HG03045 (cell line): ENCODE measurements around the gene EYA2.

Experiments
- ATAC-seq: cut with Tn5 transposase; IDR thresholded peaks from one replicate; pipeline ENCODE4 v1.9.1; 2021; ENCODE audit warnings: mild to moderate bottlenecking, moderate library complexity; ENCODE audit not compliant: unreplicated experiment

Gene EYA2

GRCh38 chr20:47058236-47058635, 163.6 kb downstream of the EYA2 start:
- no peak for ATAC-seq

DNA sequence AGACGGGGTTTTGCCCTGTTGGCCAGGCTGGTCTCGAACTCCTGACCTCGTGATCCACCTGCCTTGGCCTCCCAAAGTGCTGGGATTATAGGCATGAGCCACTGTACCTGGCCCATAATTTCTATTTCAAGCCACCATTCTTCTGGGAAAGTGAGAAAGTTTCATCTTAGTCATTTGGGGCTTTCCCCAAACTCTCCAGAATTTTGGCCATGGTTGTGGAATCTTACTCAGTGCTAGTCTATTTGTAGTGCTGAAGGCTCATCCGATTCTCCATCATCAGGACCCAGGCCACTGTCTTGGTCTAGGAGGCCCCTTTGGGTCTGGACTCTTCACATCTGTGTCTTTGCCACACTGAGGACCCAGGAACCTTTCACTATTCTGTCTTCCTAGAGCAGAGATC, 164.9 kb downstream of the EYA2 start:
- ATAC-seq, result no peak

DNA sequence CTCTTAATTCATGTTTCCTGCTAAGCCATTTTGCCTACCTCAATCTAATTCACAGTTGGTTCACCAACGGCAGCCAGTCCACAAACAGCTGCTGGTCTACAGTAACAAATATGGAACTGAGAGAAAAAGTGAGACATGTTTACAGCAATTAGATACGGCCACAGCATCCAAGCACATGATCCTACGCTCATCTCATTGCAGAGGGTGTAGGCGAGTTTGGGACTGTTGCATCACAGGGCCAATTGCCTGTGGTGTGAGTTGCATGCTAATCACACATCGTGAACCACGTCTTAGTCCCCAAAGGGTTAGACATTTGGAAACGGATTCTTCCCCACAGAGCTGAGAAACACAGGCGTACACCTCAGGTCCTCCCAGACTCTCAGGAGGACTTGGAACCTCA, 166.9 kb downstream of the EYA2 start:
- no peak for ATAC-seq

- no peak for ATAC-seq
Measured at GRCh38 chr20:47062226-47062890, 167.7 kb downstream of the EYA2 start.

- ATAC-seq, result no peak
Measured at GRCh38 chr20:47063407-47063806, 168.8 kb downstream of the EYA2 start.

GRCh38 chr20:47063808-47064207, 169.2 kb downstream of the EYA2 start:
- ATAC-seq, result no peak

- ATAC-seq, result no peak
Measured at GRCh38 chr20:47066484-47067270, 172.0 kb downstream of the EYA2 start.

DNA sequence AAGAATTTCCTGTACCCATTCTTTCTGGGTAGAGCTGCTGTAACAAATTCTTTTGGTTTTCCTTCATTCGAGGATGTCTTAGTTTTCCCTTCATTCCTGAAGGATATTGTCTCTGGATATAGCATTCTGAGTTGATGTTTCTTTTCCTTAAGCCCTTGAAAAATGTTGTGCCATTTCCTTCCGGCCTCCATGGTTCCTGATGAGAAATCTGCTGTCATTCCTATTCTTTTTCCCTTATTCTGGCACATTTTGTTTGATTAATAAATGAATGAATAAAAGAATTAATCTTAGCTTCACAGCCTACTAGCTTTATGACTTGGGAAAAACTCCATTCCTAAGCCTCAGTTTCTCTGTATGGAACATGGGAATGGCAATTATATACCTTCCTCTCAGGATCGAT, 173.1 kb downstream of the EYA2 start:
- no peak for ATAC-seq

- ATAC-seq, result no peak
Measured at GRCh38 chr20:47070176-47070575, 175.5 kb downstream of the EYA2 start.

- ATAC-seq, result no peak
Measured at GRCh38 chr20:47071646-47072185, 177.1 kb downstream of the EYA2 start.

GRCh38 chr20:47073766-47074475, 179.3 kb downstream of the EYA2 start:
- no peak for ATAC-seq

GRCh38 chr20:47075263-47075662, 180.6 kb downstream of the EYA2 start:
- no peak for ATAC-seq

GRCh38 chr20:47079047-47079446, 184.4 kb downstream of the EYA2 start:
- ATAC-seq, result no peak

DNA sequence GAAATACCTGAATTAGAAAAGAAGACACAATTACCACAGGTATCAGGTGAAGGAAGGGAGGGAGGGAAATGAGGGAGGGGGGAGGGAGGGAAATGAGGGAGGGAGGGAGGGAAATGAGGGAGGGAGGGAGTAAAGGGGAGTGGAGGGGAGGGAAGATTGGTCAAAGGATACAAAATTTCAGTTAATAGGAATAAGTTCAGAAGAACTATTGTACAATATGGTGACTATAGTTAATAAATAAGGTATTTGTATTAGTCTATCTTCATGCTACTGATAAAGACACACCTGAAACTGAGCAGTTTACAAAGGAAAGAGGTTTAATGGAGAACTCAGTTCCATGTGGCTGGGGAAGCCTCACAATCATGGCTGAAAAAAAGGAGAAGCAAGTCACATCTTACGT, 185.7 kb downstream of the EYA2 start:
- ATAC-seq, result no peak

- ATAC-seq, result no peak
Measured at GRCh38 chr20:47086316-47086715, 191.7 kb downstream of the EYA2 start.

GRCh38 chr20:47088335-47088734, 193.7 kb downstream of the EYA2 start:
- ATAC-seq, result no peak

DNA sequence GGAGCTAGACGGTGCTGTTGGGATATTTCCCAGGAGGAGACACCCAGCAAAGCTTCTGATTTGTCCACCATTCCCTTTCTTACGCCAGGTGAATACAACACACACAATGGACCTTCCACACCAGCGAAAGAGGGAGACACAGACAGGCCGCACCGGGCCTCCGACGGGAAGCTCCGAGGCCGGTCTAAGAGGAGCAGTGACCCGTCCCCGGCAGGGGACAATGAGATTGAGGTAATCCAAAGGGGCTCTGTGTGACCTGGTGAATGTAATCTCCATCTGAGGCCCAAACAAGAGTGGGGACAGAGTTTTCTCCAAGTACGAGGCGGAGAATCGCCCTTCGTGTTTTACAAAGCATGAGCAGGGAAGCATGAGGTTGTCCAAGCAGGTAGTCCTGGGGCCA, 194.5 kb downstream of the EYA2 start:
- ATAC-seq, result no peak

- no peak for ATAC-seq
Measured at GRCh38 chr20:47090835-47091234, 196.2 kb downstream of the EYA2 start.

GRCh38 chr20:47093320-47093966, 198.8 kb downstream of the EYA2 start:
- no peak for ATAC-seq

DNA sequence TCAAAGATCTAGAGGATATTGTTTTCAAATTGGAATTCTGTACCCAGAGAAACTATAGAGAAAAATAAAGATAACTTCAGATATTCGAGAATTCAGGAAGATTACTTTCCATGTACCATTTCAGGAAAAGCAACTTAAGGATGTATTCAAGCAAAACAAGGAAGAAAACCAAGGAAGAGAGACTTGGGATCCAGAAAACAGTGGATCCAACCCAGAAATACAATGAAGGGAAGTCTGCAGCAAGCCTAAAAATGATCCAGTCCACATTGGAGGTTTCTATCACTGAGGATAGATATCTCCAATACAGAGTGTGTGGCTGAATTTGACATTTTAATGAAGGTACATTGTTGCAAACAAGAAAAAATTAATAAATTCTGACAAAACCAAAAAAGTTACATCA, 201.0 kb downstream of the EYA2 start:
- ATAC-seq, result no peak
